SU-DHL-6 (cell line): ENCODE data around the gene GRPR.

Experiments
- H2AFZ ChIP-seq: fragments of 200-600 bp; sonication (generic); 2 replicates; pipeline ENCODE4 v1.6.1; 2014; ENCODE audit warnings: low read depth, mild to moderate bottlenecking, moderate library complexity, mixed read lengths, antibody characterized with exemption, low read length; ENCODE audit not compliant: severe bottlenecking
- H3F3A ChIP-seq: fragments of 200-600 bp; shearing (Covaris generic); 2 replicates; pipeline ENCODE4 v1.6.0; 2016; ENCODE audit warnings: antibody characterized with exemption, mild to moderate bottlenecking; ENCODE audit not compliant: insufficient read depth
- H3K27ac ChIP-seq: fragments of 200-600 bp; sonication (generic); 2 replicates; pipeline ENCODE4 v1.5.1; 2016; ENCODE audit warnings: low read depth, mild to moderate bottlenecking, low read length, moderate library complexity, mixed read lengths
- H3K27me3 ChIP-seq: fragments of 200-600 bp; sonication (generic), shearing (Covaris generic); 2 replicates; pipeline ENCODE4 v1.6.0; 2014; ENCODE audit warnings: mild to moderate bottlenecking, low read length
- H3K36me3 ChIP-seq: fragments of 200-600 bp; sonication (generic); 2 replicates; pipeline ENCODE4 v1.6.1; 2014; ENCODE audit warnings: mild to moderate bottlenecking, low read length, mixed read lengths
- H3K4me2 ChIP-seq: fragments of 300-600, 200-600 bp; shearing (Covaris generic), sonication (generic); 2 replicates; pipeline ENCODE4 v1.6.0; 2014; ENCODE audit warnings: low read length, low read depth, mild to moderate bottlenecking; ENCODE audit not compliant: poor library complexity, severe bottlenecking
- H3K4me3 ChIP-seq: fragments of 200-600 bp; sonication (generic); 2 replicates; pipeline ENCODE4 v1.5.1; 2014; ENCODE audit warnings: antibody characterized with exemption, low read length, mild to moderate bottlenecking, mixed read lengths; ENCODE audit not compliant: insufficient read depth, poor library complexity, severe bottlenecking
- H3K79me2 ChIP-seq: fragments of 200-600 bp; sonication (generic); 2 replicates; pipeline ENCODE4 v1.6.1; 2014; ENCODE audit warnings: mild to moderate bottlenecking, low read length, moderate library complexity; ENCODE audit not compliant: insufficient read depth
- H3K9ac ChIP-seq: fragments of 200-600 bp; sonication (generic); 2 replicates; pipeline ENCODE4 v1.7.0; 2014; ENCODE audit warnings: mild to moderate bottlenecking, low read length
- H3K9me2 ChIP-seq: fragments of 200-600 bp; sonication (generic); replicated peaks from 2 replicates; pipeline ENCODE4 v1.6.1; 2014; ENCODE audit warnings: low read length; ENCODE audit not compliant: insufficient read depth
- H3K9me3 ChIP-seq: fragments of 200-600 bp; sonication (generic); 2 replicates; pipeline ENCODE4 v1.6.1; 2014; ENCODE audit warnings: low read length, mixed read lengths; ENCODE audit not compliant: insufficient read depth
- H4K20me1 ChIP-seq: fragments of 200-600 bp; sonication (generic); 2 replicates; pipeline ENCODE4 v1.6.1; 2014; ENCODE audit warnings: low read depth, mild to moderate bottlenecking, antibody characterized with exemption, low read length, moderate library complexity, mixed read lengths
- EZH2phosphoT487 ChIP-seq: fragments of 200-600 bp; sonication (generic), shearing (Covaris generic); conservative IDR thresholded peaks from 2 replicates; pipeline ENCODE4 v1.6.1; 2018; ENCODE audit warnings: mild to moderate bottlenecking, antibody characterized with exemption, low read length, moderate library complexity, mixed read lengths
- TF ChIP-seq, protein P1 (sequence below): fragments of 200-600 bp; sonication (generic); IDR thresholded peaks from one replicate; pipeline ENCODE4 v1.5.1; 2017; ENCODE audit warnings: antibody characterized with exemption, mild to moderate bottlenecking, low read length, moderate library complexity; ENCODE audit not compliant: insufficient read depth, poor library complexity, severe bottlenecking

The GRPR gene

GRCh38 chrX:16077811-16078210, 45.6 kb upstream of the GRPR start:
- no peaks in the 10 kb centered on the region for H3K36me3 ChIP-seq

GRCh38 chrX:16081357-16081756, 42.0 kb upstream of the GRPR start:
- H2AFZ ChIP-seq, result no peak overlapping the region
- no peak overlapping the region for H3K27ac ChIP-seq
- H3K27me3 ChIP-seq, result no peaks in the 10 kb centered on the region
- no peaks in the 10 kb centered on the region for H3K36me3 ChIP-seq
- no peaks in the 10 kb centered on the region for H3K79me2 ChIP-seq
- H3F3A ChIP-seq, result no peaks in the 10 kb centered on the region
- H3K9ac ChIP-seq, result no peak overlapping the region
- H3K4me3 ChIP-seq, result no peak overlapping the region
- H3K9me2 ChIP-seq, result no peaks in the 10 kb centered on the region
- H4K20me1 ChIP-seq, result no peaks in the 10 kb centered on the region
- no peaks in the 10 kb centered on the region for H3K9me3 ChIP-seq
- H3K4me2 ChIP-seq, result no peak overlapping the region
- TF ChIP-seq EZH2phosphoT487, result no peak
- TF ChIP-seq, protein P1, sequence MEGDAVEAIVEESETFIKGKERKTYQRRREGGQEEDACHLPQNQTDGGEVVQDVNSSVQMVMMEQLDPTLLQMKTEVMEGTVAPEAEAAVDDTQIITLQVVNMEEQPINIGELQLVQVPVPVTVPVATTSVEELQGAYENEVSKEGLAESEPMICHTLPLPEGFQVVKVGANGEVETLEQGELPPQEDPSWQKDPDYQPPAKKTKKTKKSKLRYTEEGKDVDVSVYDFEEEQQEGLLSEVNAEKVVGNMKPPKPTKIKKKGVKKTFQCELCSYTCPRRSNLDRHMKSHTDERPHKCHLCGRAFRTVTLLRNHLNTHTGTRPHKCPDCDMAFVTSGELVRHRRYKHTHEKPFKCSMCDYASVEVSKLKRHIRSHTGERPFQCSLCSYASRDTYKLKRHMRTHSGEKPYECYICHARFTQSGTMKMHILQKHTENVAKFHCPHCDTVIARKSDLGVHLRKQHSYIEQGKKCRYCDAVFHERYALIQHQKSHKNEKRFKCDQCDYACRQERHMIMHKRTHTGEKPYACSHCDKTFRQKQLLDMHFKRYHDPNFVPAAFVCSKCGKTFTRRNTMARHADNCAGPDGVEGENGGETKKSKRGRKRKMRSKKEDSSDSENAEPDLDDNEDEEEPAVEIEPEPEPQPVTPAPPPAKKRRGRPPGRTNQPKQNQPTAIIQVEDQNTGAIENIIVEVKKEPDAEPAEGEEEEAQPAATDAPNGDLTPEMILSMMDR, result no peak

More at GRCh38 chrX:16077811-16078210, 45.6 kb upstream of the GRPR start:
- H3K27me3 ChIP-seq, result no peaks in the 10 kb centered on the region
- H3K9me3 ChIP-seq, result no peaks in the 10 kb centered on the region
- no peak overlapping the region for H3K4me2 ChIP-seq
- no peak overlapping the region for H3K4me3 ChIP-seq
- H3F3A ChIP-seq, result no peaks in the 10 kb centered on the region
- H2AFZ ChIP-seq, result no peak overlapping the region
- no peak overlapping the region for H3K27ac ChIP-seq
- no peaks in the 10 kb centered on the region for H3K79me2 ChIP-seq
- H3K9ac ChIP-seq, result no peak overlapping the region
- TF ChIP-seq EZH2phosphoT487, result no peak
- TF ChIP-seq, protein P1, result no peak
- no peaks in the 10 kb centered on the region for H4K20me1 ChIP-seq
- no peaks in the 10 kb centered on the region for H3K9me2 ChIP-seq

GRCh38 chrX:16082470-16083085, 40.8 kb upstream of the GRPR start:
- Histone ChIP-seq H3K9ac (no peak overlapping the region), H3K27me3 (no peaks in the 10 kb centered on the region), H3K79me2 (no peaks in the 10 kb centered on the region), H2AFZ (no peak overlapping the region), H3K36me3 (no peaks in the 10 kb centered on the region), H3K9me2 (no peaks in the 10 kb centered on the region), H3K27ac (no peak overlapping the region), H4K20me1 (no peaks in the 10 kb centered on the region), H3K9me3 (no peaks in the 10 kb centered on the region), H3K4me3 (no peak overlapping the region), H3K4me2 (no peak overlapping the region), H3F3A (no peaks in the 10 kb centered on the region)
- TF ChIP-seq EZH2phosphoT487, result no peak
- TF ChIP-seq, protein P1, result no peak

DNA sequence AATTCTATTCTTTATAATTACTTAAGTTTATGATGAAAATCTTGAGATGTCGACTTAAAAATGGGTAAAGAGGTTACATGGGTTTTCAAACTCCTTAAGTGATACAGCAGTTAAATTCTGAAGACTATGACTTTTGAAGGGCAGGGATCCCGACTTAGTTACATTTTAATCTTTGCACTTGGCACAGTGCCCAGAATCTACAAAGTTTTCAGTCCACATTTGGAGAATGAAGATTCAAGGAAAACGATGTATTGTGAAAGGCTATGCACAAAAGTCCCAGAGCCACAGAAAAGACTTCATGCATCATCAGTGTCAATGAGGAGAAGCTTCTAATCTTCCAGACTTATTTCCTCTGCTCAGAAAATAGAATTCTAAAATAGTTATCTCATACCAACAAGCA, 36.3 kb upstream of the GRPR start:
- Histone ChIP-seq H3K9ac (no peak overlapping the region), H4K20me1 (no peaks in the 10 kb centered on the region), H3K36me3 (no peaks in the 10 kb centered on the region), H3K27me3 (no peaks in the 10 kb centered on the region), H3K27ac (no peak overlapping the region), H3K9me2 (no peaks in the 10 kb centered on the region), H2AFZ (no peak overlapping the region), H3K9me3 (no peaks in the 10 kb centered on the region), H3K4me2 (no peak overlapping the region), H3K4me3 (no peak overlapping the region), H3F3A (no peaks in the 10 kb centered on the region), H3K79me2 (no peaks in the 10 kb centered on the region)
- TF ChIP-seq EZH2phosphoT487, result no peak
- TF ChIP-seq, protein P1, result no peak
